HG02642 (cell line): Measurements from ENCODE around the gene KCNQ4.
A peak's percentile ranks its signal among the peaks of the same experiment; 100 is the strongest.

Experiments used
- ATAC-seq: cut with Tn5 transposase; IDR thresholded peaks from one replicate; pipeline ENCODE4 v1.9.1; 2021; ENCODE audit warnings: mild to moderate bottlenecking; ENCODE audit not compliant: unreplicated experiment, poor library complexity

The KCNQ4 gene

GRCh38 chr1:40753142-40753882 is 30.3 kb upstream of the KCNQ4 start:
- no peak for ATAC-seq

- ATAC-seq: no peak
Measured at GRCh38 chr1:40754201-40754600, 29.4 kb upstream of the KCNQ4 start.

GRCh38 chr1:40755067-40755466 is 28.5 kb upstream of the KCNQ4 start:
- no peak for ATAC-seq

DNA sequence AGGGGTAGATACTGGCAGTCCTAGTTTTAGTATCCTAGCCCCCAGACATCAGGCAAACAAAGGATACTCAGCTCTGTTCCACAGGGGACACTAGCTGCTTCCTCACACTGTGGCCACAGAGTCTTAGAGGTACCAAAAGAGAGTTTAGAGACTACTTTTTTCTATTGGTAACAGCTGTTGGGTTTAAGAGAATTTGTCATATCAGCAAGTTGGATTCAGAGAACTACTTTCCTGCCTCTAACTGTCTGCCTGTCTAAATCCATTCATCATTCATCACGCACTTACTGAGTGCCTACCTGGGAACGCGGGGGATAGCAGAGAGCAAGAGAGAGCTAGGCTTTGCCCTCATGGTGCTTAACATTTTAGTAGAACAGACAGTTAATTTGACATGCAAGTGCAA is 27.1 kb upstream of the KCNQ4 start:
- ATAC-seq: no peak

DNA sequence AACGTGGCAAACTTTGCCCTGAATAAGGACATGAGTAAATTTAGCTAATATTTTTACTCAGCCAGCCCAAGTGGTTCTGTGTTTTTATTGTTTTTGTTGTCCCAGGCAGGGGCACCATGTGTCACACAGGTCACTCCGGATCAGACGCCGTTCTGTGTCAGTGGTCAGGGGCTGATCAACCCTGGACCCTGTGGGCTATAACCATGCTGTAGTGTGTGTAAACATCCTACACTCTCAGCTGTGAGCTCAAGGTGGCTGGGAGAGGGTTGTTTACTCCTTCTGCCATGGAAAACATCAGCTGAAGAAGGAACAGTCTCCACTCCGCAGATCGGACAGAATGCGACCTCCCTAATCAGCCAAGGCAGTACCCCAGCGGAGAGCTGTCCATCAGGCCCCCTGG is 26.5 kb upstream of the KCNQ4 start:
- no peak for ATAC-seq

DNA sequence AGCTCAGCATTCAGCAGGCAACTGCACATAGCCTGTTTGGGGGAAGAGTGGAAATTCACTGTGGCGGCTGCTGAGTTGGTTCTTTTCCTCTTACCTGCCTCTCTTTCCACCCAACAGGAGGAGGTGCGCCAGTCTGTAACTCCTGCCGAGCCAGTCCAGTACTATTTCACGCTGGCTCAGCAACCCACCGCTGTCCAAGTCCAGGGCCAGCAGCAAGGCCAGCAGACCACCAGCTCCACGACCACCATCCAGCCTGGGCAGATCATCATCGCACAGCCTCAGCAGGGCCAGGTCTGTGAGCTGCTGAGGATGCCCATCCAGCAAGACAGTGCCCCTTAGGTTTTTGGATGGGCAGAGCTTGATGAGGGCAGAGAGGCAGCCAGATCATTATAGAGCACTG is 25.6 kb upstream of the KCNQ4 start:
- no peak for ATAC-seq

DNA sequence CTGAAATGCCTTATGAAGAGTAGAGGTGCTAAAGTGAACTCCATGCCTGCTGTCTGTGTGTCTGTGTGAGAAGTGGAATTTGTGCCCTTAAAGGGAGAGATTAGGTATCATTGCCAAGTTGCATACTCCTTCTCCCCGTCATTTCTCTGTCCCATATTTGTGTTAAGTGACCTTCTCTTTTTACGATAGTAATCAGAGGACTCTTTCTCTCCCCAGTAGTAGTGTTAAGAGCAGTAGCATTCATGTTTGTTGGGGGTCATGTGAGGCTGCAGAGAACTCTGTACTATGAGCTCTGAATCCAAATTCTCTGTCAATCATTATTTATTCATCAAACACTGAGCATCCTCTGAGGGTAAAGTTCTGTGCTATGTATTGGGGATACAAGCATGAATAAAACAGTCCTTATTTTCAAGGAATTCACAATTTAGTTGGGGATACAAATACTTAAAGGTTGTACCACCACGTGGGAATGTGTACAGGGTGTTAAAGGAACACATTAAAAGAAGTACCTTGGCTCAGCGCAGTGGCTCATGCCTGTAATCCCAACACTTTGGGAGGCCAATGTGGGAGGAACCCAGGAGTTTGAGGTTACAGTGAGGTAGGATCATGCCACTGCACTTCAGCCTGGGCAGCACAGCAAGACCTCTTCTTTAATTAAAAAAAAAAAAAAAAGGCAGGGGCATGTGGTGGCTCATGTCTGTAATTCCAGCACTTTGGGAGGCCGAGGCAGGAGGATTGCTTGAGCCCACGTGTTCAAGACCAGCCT is 24.8 kb upstream of the KCNQ4 start:
- ATAC-seq: no peak

- ATAC-seq: no peak
Measured at GRCh38 chr1:40760984-40761383, 22.6 kb upstream of the KCNQ4 start.

GRCh38 chr1:40762144-40762923 is 21.3 kb upstream of the KCNQ4 start:
- ATAC-seq: peak; percentile 66

DNA sequence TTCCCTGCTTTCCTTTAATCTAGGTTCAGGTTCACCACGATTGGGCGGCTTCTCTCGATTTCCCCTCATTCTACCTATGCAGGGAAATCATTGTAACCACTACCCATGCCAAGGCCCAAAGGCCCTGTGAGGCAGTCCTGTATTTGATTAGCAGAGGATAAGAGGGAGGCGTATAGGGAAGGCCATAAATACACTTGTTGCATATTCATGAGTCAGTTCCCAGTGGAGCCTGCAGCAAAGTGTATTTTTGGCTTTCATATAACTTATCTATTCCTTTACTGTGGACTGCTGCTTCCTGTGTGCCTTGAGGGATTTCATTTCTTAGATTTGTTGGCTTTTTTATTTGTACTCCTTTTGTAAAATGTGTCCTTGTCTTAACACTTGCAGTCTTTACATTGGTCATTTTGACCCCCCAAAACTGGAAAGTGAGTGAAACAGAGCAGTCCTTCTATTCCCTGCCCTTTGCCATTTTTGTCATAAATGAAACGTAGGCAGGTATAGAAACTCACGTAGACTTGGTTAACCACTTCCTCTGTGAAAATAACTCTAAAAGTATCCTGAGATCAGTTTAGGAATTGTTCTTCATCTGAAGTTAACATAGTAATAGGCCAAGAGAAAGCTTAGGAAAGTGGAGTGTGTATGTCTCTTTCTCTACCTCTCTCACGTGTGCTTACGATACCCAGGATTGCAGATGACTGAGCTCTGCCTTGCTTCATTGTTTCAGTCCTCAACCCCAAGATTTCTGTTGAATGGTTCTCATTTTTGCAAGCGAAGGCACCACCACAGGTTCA is 19.6 kb upstream of the KCNQ4 start:
- no peak for ATAC-seq

- no peak for ATAC-seq
Measured at GRCh38 chr1:40764981-40765380, 18.6 kb upstream of the KCNQ4 start.

GRCh38 chr1:40766017-40766416 is 17.6 kb upstream of the KCNQ4 start:
- ATAC-seq: no peak

GRCh38 chr1:40766560-40766959 is 17.0 kb upstream of the KCNQ4 start:
- no peak for ATAC-seq

DNA sequence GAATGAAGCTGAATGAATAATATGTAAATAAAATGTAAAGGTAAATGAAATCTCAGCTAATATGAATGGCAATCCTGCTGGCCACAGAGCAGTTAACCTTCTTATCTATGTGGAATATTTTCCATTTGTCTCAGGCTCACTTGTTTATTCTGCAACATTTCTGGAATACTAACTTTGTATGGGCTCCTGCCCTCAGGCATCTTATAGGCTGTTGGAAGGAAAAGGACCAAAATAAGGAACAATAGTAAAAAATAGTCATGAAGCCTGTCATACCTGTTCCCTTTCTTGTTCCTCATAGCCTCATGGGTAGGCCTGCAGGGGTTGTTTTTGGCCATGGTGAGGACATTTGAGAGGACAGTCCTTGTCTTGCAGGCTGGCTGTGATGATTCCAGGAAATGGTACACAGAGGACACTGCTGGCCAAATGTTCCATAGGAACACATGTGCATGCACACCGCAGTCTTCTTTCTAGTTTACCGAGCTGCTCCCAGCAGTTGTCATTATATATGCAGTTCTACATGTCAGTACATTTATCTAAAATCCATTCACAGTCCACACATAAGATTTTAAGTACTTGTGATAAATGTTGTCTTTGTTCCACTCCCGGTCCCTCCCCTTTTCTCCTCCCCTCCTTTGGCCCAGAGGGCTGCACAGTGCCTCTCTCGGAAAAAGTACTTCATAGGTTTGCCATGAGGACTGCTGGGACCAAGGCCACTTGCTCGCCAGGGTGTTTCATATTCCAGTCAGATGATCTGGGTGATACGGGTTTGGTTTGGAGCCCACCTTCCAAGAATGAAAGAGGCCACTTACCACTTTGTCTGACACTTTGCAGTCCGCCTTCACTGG is 15.2 kb upstream of the KCNQ4 start:
- ATAC-seq: no peak

- ATAC-seq: no peak
Measured at GRCh38 chr1:40769815-40770214, 13.8 kb upstream of the KCNQ4 start.

DNA sequence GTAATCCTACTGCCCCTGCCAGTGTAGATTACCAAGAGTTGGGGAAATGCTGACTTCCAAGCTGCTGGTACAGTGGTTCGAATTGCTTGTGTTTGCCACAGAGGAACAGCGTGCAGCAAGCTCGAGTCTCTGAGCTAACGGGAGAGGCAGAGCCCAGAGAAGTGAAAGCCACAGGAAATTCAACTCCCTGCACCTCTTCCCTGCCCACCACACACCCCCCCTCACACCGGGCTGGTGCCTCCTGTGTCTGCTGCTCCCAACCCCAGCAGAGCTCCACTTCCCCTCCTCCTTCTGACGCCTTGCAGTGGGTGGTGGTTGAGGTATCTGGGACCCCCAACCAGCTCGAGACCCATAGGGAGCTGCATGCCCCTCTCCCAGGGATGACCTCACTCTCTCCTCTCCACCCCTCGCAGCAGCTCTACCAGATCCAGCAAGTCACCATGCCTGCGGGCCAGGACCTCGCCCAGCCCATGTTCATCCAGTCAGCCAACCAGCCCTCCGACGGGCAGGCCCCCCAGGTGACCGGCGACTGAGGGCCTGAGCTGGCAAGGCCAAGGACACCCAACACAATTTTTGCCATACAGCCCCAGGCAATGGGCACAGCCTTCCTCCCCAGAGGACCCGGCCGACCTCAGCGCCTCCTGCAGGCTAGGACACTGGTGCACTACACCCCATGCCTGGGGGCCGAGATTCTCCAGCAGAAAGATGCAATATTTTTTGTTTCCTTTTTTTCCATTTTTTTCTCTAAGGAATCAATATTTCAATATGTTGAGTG is 13.1 kb upstream of the KCNQ4 start:
- no peak for ATAC-seq

- no peak for ATAC-seq
Measured at GRCh38 chr1:40772146-40772955, 11.2 kb upstream of the KCNQ4 start.

- no peak for ATAC-seq
Measured at GRCh38 chr1:40773748-40774265, 9.8 kb upstream of the KCNQ4 start.
